HG02970 (cell line): Measurements from ENCODE around the gene ATF7.
"Not testable (repeated sequence)": the region's sequence is repeated elsewhere in the genome, so short reads cannot be mapped to it uniquely, and the experiment has no call there.

Experiments used
- ATAC-seq: cut with Tn5 transposase; IDR thresholded peaks from one replicate; pipeline ENCODE4 v1.9.1; 2021; ENCODE audit warnings: mild to moderate bottlenecking, moderate library complexity, moderate number of reproducible peaks; ENCODE audit not compliant: unreplicated experiment, low FRiP score

ATF7 gene

GRCh38 chr12:53600490-53601295 is 25.5 kb downstream of the ATF7 start:
- no peak for ATAC-seq

GRCh38 chr12:53599579-53599978 is 26.6 kb downstream of the ATF7 start:
- no peak for ATAC-seq

- ATAC-seq: not testable (repeated sequence)
Measured at GRCh38 chr12:53598971-53599370, 27.2 kb downstream of the ATF7 start.

GRCh38 chr12:53596920-53597363 is 29.2 kb downstream of the ATF7 start:
- no peak for ATAC-seq

- ATAC-seq: no peak
Measured at GRCh38 chr12:53594897-53595615, 31.1 kb downstream of the ATF7 start.

- no peak for ATAC-seq
Measured at GRCh38 chr12:53593707-53594106, 32.5 kb downstream of the ATF7 start.

- ATAC-seq: no peak
Measured at GRCh38 chr12:53593031-53593430, 33.2 kb downstream of the ATF7 start.

- no peak for ATAC-seq
Measured at GRCh38 chr12:53592426-53592825, 33.8 kb downstream of the ATF7 start.

- no peak for ATAC-seq
Measured at GRCh38 chr12:53591301-53592206, 34.6 kb downstream of the ATF7 start.

- ATAC-seq: no peak
Measured at GRCh38 chr12:53590652-53591051, 35.5 kb downstream of the ATF7 start.

GRCh38 chr12:53589915-53590314 is 36.3 kb downstream of the ATF7 start:
- ATAC-seq: no peak

- no peak for ATAC-seq
Measured at GRCh38 chr12:53589423-53589822, 36.8 kb downstream of the ATF7 start.

GRCh38 chr12:53588123-53588522 is 38.1 kb downstream of the ATF7 start:
- no peak for ATAC-seq

- no peak for ATAC-seq
Measured at GRCh38 chr12:53586745-53587144, 39.4 kb downstream of the ATF7 start.

- ATAC-seq: peak; percentile 54
Measured at GRCh38 chr12:53585448-53586125, 40.6 kb downstream of the ATF7 start.

GRCh38 chr12:53579545-53579955 is 46.6 kb downstream of the ATF7 start:
- ATAC-seq: no peak

- ATAC-seq: no peak
Measured at GRCh38 chr12:53578783-53579182, 47.4 kb downstream of the ATF7 start.

- no peak for ATAC-seq
Measured at GRCh38 chr12:53577941-53578352, 48.2 kb downstream of the ATF7 start.

GRCh38 chr12:53575502-53576249 is 50.5 kb downstream of the ATF7 start:
- no peak for ATAC-seq
